Tibial nerve (tissue), 3 donors: Measurements from ENCODE around the gene DLEU7.

Experiments
- CTCF ChIP-seq, 5 experiments: fragments of 200-600 bp in 3 of 5; fragments of 450-650 bp in 2 of 5; sonication (generic) in 3 of 5; IDR thresholded peaks; one replicate each; pipeline ENCODE4 v1.5.1; 2016 to 2019; ENCODE audit warnings: antibody characterized with exemption in 5 of 5, mild to moderate bottlenecking in 3 of 5, moderate library complexity in 2 of 5
- POLR2A ChIP-seq, 2 donors: fragments of 450-650 bp; IDR thresholded peaks; one replicate each; pipeline ENCODE4 v1.6.1; 2017; ENCODE audit warnings: antibody characterized with exemption in 2 of 2, mild to moderate bottlenecking in 2 of 2, moderate library complexity in 2 of 2

DNA sequence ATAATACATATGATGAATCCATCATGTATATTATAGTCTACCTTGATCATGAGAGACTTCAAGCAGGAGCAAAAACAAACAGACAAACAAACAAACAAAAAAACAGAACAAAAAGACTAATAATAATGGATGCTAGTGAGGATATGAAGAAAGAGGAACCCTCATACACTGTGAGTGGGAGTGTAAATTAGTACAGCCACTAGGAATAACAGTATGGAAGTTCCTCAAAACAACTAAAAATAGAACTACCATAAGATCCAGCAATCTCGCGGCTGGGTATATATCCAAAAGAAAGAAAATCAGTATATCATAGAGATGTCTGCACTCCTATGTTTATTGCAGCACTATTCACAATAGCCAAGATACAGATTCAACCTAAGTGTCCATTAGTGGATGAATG, 7.0 kb upstream of the DLEU7 start:
- TF ChIP-seq POLR2A (IDR thresholded peaks at IDR 0.05) (no peak), CTCF (IDR thresholded peaks at IDR 0.05) (no peak)
